Karpas-422 (cell line): ENCODE measurements around the gene OTOA. TPM values are rescaled to one million over a fixed set of nuclear protein-coding genes. Genes with fewer than 3 reads are reported as not detected.
A peak's percentile ranks its signal among the peaks of the same experiment; 100 is the strongest.
"Not testable (repeated sequence)": the region's sequence is repeated elsewhere in the genome, so short reads cannot be mapped to it uniquely, and the experiment has no call there.

Experiments
- DNase-seq: peaks from one replicate; pipeline ENCODE4 v3.0.0-alpha.2; 2015
- H2AFZ ChIP-seq: fragments of 200-600 bp; sonication (generic); 2 replicates; pipeline ENCODE4 v1.6.1; 2014; ENCODE audit warnings: antibody characterized with exemption, low read length, mixed read lengths
- H3K27ac ChIP-seq: fragments of 200-600 bp; sonication (generic); 2 replicates; pipeline ENCODE4 v1.5.1; 2014; ENCODE audit warnings: mild to moderate bottlenecking, low read length, moderate library complexity
- H3K27me3 ChIP-seq: fragments of 200-600 bp; sonication (generic); 2 replicates; pipeline ENCODE4 v1.6.1; 2014; ENCODE audit warnings: low read length, mixed read lengths
- H3K36me3 ChIP-seq: fragments of 200-600 bp; sonication (generic); 2 replicates; pipeline ENCODE4 v1.6.1; 2014; ENCODE audit warnings: low read length, mixed read lengths; ENCODE audit not compliant: insufficient read depth
- H3K4me1 ChIP-seq: fragments of 200-600 bp; sonication (generic); 2 replicates; pipeline ENCODE4 v1.6.1; 2014; ENCODE audit warnings: mild to moderate bottlenecking, low read length, mixed read lengths
- H3K4me2 ChIP-seq: fragments of 200-600 bp; sonication (generic); 2 replicates; pipeline ENCODE4 v1.6.1; 2014; ENCODE audit warnings: low read length, low read depth, mild to moderate bottlenecking; ENCODE audit not compliant: poor library complexity, severe bottlenecking
- H3K4me3 ChIP-seq: fragments of 200-600 bp; sonication (generic); 2 replicates; pipeline ENCODE4 v1.5.1; 2014; ENCODE audit warnings: mild to moderate bottlenecking, antibody characterized with exemption, low read length, mixed read lengths
- H3K79me2 ChIP-seq: fragments of 200-600 bp; sonication (generic); 2 replicates; pipeline ENCODE4 v1.6.1; 2014; ENCODE audit warnings: mild to moderate bottlenecking, low read length, mixed read lengths
- H3K9ac ChIP-seq: fragments of 200-600 bp; sonication (generic); 2 replicates; pipeline ENCODE4 v1.6.0; 2014; ENCODE audit warnings: low read length
- H3K9me2 ChIP-seq: fragments of 200-600 bp; sonication (generic), shearing (Covaris generic); replicated peaks from 2 replicates; pipeline ENCODE4 v1.6.0; 2014; ENCODE audit warnings: mild to moderate bottlenecking, low read length, moderate library complexity; ENCODE audit not compliant: insufficient read depth
- H3K9me3 ChIP-seq: fragments of 300-700, 200-600 bp; sonication (generic); 2 replicates; pipeline ENCODE4 v1.6.1; 2014; ENCODE audit warnings: low read length, mixed read lengths
- H4K20me1 ChIP-seq: fragments of 200-600 bp; sonication (generic); 2 replicates; pipeline ENCODE4 v1.6.1; 2014; ENCODE audit warnings: mild to moderate bottlenecking, antibody characterized with exemption, low read length, low read depth; ENCODE audit not compliant: insufficient read depth
- total RNA-seq: library from RNA; depleted of rRNA; stranded (reverse); fragments of >200 nt; shearing (Covaris generic); gene quantifications from 2 replicates; pipeline ENCODE4 v1.2.3, GENCODE V29; 2014; ENCODE audit warnings: low replicate concordance

Gene OTOA
- total RNA-seq, 1 experiment from 2014 or later: not detected

DNA sequence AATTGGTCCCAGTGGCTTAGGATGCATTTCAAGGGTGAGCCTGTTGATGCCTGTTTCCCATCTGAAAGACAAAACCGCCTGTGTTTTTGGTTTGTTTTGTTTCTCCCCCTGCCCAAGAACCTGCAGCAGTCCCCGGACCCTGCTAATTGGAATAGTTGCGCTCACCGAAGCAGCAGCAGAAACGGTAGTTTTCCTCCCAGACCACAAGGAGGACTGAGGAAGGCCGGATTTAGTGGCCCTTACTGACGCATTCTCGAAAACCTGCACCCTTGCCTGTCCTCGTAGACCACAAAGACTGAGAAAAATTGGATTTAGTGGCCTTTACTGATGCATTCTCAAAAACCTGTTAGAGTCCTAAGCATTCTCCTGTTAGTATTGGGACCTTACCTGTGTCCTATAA lies 28.1 kb upstream of the OTOA start:
- not testable (repeated sequence) for H3K36me3 ChIP-seq, H3K9ac ChIP-seq, H3K9me3 ChIP-seq, H3K27ac ChIP-seq, DNase-seq, H4K20me1 ChIP-seq, H3K79me2 ChIP-seq, H3K9me2 ChIP-seq, H3K4me2 ChIP-seq, H3K4me1 ChIP-seq, H3K4me3 ChIP-seq, H2AFZ ChIP-seq, H3K27me3 ChIP-seq

DNA sequence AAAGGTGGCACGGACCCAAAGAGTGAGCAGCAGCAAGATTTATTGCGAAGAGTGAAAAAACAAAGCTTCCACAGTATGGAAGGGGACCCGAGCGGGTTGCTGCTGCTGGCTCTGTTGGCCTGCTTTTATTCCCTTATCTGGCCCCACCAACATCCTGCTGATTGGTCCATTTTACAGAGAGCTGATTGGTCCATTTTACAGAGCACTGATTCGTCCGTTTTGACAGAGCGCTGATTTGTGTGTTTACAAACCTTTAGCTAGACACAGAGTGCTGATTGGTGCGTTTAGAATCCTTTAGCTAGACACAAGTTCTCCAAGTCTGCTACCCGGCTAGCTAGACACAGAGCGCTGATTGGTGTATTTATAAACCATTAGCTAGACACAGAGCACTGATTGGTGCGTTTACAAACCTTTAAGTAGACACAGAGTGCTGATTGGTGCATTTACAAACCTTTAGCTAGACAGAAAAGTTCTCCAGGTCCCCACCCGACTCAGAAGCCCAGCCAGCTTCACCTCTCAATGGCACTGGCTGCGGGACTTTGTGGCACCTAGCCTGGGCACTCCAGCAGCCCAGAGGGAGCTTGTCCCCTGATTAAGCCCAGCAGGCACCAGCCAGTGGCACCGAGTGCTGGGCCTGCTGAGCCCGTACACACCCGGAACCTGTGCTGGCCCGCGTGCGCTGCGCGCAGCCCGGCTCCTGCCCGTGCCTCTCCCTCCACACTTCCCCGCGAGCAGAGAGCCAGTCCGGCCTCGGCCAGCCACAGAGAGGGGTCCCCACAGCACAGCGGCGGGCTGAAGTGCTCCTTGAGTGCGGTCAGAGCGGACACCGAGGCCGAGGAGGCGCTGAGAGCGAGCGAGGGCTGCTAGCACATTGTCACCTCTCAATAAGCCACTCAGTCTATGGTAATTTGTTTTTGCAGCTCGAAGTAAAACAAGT lies 26.5 kb upstream of the OTOA start:
- Histone ChIP-seq H3K9ac (no peak overlapping the region), H3K27ac (no peak overlapping the region), H3K9me3 (no peaks in the 10 kb centered on the region), H4K20me1 (no peaks in the 10 kb centered on the region), H3K36me3 (no peaks in the 10 kb centered on the region), H3K9me2 (no peaks in the 10 kb centered on the region), H3K79me2 (peaks cover 10% of the 10 kb centered on the region; the same call in 1 of the 2 replicates), H2AFZ (no peak overlapping the region), H3K27me3 (no peaks in the 10 kb centered on the region), H3K4me3 (no peak overlapping the region), H3K4me1 (peaks cover 16% of the 10 kb centered on the region), H3K4me2 (no peak overlapping the region)
- DNase-seq: no peak

GRCh38 chr16:21638573-21638975 lies 25.2 kb upstream of the OTOA start:
- Histone ChIP-seq H3K27me3 (no peaks in the 10 kb centered on the region), H3K4me2 (no peak overlapping the region), H4K20me1 (no peaks in the 10 kb centered on the region), H3K27ac (peak overlapping the region; percentile 32), H3K4me1 (peaks cover 29% of the 10 kb centered on the region), H2AFZ (no peak overlapping the region), H3K9ac (no peak overlapping the region), H3K9me2 (no peaks in the 10 kb centered on the region), H3K9me3 (no peaks in the 10 kb centered on the region), H3K79me2 (peaks cover 21% of the 10 kb centered on the region), H3K4me3 (no peak overlapping the region), H3K36me3 (no peaks in the 10 kb centered on the region)
- DNase-seq: no peak

DNA sequence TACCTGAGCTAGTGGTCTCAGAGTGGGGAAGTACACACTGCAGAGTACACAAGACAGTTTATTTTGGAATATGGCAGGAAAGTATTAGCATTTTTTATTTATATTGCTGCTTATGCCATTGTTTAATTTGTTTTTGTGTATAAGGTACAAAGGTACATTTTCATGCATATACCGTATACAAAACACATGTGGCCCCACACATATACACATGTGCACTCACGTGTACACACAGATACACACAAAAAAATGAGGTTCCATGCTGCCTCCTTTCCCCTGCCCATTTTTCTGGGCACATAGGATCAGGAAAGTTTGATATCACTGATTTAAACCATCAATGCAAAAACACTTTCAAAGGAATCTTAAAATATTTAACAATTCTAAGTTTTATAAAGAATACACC lies 24.3 kb upstream of the OTOA start:
- Histone ChIP-seq H3K36me3 (no peaks in the 10 kb centered on the region), H3K4me2 (no peak overlapping the region), H2AFZ (no peak overlapping the region), H3K79me2 (peaks cover 26% of the 10 kb centered on the region), H3K27ac (no peak overlapping the region), H3K9me2 (no peaks in the 10 kb centered on the region), H3K27me3 (no peaks in the 10 kb centered on the region), H3K9ac (no peak overlapping the region), H4K20me1 (no peaks in the 10 kb centered on the region), H3K4me1 (peaks cover 38% of the 10 kb centered on the region), H3K4me3 (no peak overlapping the region), H3K9me3 (no peaks in the 10 kb centered on the region)
- DNase-seq: no peak

- H3K4me1 ChIP-seq: peaks cover 62% of the 10 kb centered on the region
- H3K36me3 ChIP-seq: no peaks in the 10 kb centered on the region
- no peak for DNase-seq
- H3K27ac ChIP-seq: peak overlapping the region; percentile 97
- H3K79me2 ChIP-seq: peaks cover 26% of the 10 kb centered on the region
- no peak overlapping the region for H2AFZ ChIP-seq
- H3K9me2 ChIP-seq: no peaks in the 10 kb centered on the region
- no peak overlapping the region for H3K9ac ChIP-seq
- H4K20me1 ChIP-seq: no peaks in the 10 kb centered on the region
- no peak overlapping the region for H3K4me3 ChIP-seq
- no peaks in the 10 kb centered on the region for H3K27me3 ChIP-seq
- no peaks in the 10 kb centered on the region for H3K9me3 ChIP-seq
- peak overlapping the region; percentile 49 for H3K4me2 ChIP-seq
These were observed 21.9 kb upstream of the OTOA start for GRCh38 chr16:21641916-21642315.

DNA sequence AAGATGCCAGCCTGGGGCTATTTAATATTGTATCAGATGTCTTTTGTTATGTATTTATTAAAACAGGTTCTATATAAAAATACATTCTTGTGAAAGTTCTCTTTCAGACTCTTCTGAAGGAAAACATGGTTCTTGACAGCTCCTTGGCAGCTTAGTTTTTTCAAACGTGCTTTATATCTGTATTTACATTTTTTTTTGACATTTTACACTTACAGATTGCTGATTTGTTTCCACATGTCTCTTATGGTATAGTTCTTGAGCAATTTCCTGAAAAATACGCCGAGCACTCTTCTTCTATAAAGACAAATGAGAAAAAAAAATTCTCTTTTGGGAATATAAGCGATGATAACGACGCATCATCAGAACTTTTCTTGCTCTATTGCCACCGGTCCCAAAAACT lies 20.9 kb upstream of the OTOA start:
- Histone ChIP-seq H3K36me3 (no peaks in the 10 kb centered on the region), H3K79me2 (peaks cover 32% of the 10 kb centered on the region), H4K20me1 (no peaks in the 10 kb centered on the region), H3K27me3 (no peaks in the 10 kb centered on the region), H3K9ac (peak overlapping the region; percentile 69), H3K4me1 (peaks cover 72% of the 10 kb centered on the region), H2AFZ (no peak overlapping the region), H3K4me2 (peak overlapping the region; percentile 79), H3K9me2 (no peaks in the 10 kb centered on the region), H3K9me3 (no peaks in the 10 kb centered on the region), H3K4me3 (peak overlapping the region; percentile 13; the same call in 1 of the 2 replicates), H3K27ac (peak overlapping the region; percentile 97)
- DNase-seq: peak; percentile 57

- no peak overlapping the region for H2AFZ ChIP-seq
- no peaks in the 10 kb centered on the region for H3K36me3 ChIP-seq
- H3K4me2 ChIP-seq: peak overlapping the region; percentile 79
- no peaks in the 10 kb centered on the region for H4K20me1 ChIP-seq
- peaks cover 40% of the 10 kb centered on the region for H3K79me2 ChIP-seq
- H3K4me1 ChIP-seq: peaks cover 81% of the 10 kb centered on the region
- peak overlapping the region; percentile 69 for H3K9ac ChIP-seq
- H3K27ac ChIP-seq: peak overlapping the region; percentile 97
- H3K9me2 ChIP-seq: no peaks in the 10 kb centered on the region
- no peak for DNase-seq
- peak overlapping the region; percentile 53 for H3K4me3 ChIP-seq
- no peaks in the 10 kb centered on the region for H3K9me3 ChIP-seq
- H3K27me3 ChIP-seq: no peaks in the 10 kb centered on the region
These were observed 20.0 kb upstream of the OTOA start for GRCh38 chr16:21643785-21644184.

GRCh38 chr16:21644674-21645073 lies 19.1 kb upstream of the OTOA start:
- Histone ChIP-seq H3K4me1 (peaks cover 90% of the 10 kb centered on the region), H3K4me2 (peak overlapping the region; percentile 79), H3K27ac (peak overlapping the region; percentile 97), H3K9me3 (no peaks in the 10 kb centered on the region), H3K9me2 (no peaks in the 10 kb centered on the region), H3K79me2 (peaks cover 41% of the 10 kb centered on the region), H3K27me3 (no peaks in the 10 kb centered on the region), H3K36me3 (no peaks in the 10 kb centered on the region), H3K9ac (peak overlapping the region; percentile 69), H3K4me3 (peak overlapping the region; percentile 53), H2AFZ (no peak overlapping the region), H4K20me1 (no peaks in the 10 kb centered on the region)
- DNase-seq: peak; percentile 73
